MM.1S (cell line): ENCODE measurements around the gene AHRR.

Experiments
- CTCF ChIP-seq: fragments of 300-600 bp; sonication (generic); IDR thresholded peaks from 2 replicates; pipeline ENCODE4 v1.5.1; 2016; ENCODE audit warnings: antibody characterized with exemption, low read length, mixed read lengths
- EZH2 ChIP-seq: fragments of 300-600 bp; sonication (generic); optimal IDR thresholded peaks from 2 replicates; pipeline ENCODE3; 2017; ENCODE audit warnings: low read depth, mild to moderate bottlenecking, antibody characterized with exemption, low read length, mixed read lengths

- TF ChIP-seq CTCF (no peak), EZH2 (no peak)
Measured at GRCh38 chr5:310516-310915, 11.0 kb upstream of the AHRR start.
